Esophagus muscularis mucosa (tissue), 4 donors: ENCODE data around the gene NTF4. TPM values are rescaled to one million over a fixed set of nuclear protein-coding genes. Genes with fewer than 3 reads are reported as not detected.
"Not testable (repeated sequence)": the region's sequence is repeated elsewhere in the genome, so short reads cannot be mapped to it uniquely, and the experiment has no call there.

Source experiments
- DNase-seq: peaks from one replicate; pipeline ENCODE4 v3.0.0-alpha.2; 2017; ENCODE audit errors: extremely low spot score
- H3K27ac ChIP-seq, 4 donors: fragments of 200-600 bp; sonication (generic); replicated peaks in 1 of 4; 1 replicate in 3 of 4; 2 replicates in 1 of 4; pipeline ENCODE4 v1.5.1; 2016 to 2019; ENCODE audit warnings: mild to moderate bottlenecking in 1 of 4
- H3K27me3 ChIP-seq, 4 donors: fragments of 200-600 bp; sonication (generic); one replicate each; pipeline versions ENCODE4 v1.5.1 to v1.6.0; 2016 to 2019
- H3K36me3 ChIP-seq, 4 donors: fragments of 200-600 bp; sonication (generic); one replicate each; pipeline ENCODE4 v1.5.1; 2016 to 2019
- H3K4me1 ChIP-seq, 4 donors: fragments of 200-600 bp; sonication (generic); one replicate each; pipeline ENCODE4 v1.5.1; 2016 to 2019
- H3K4me3 ChIP-seq, 4 donors: fragments of 200-600 bp; sonication (generic); 1 replicate in 2 of 4; 2 replicates in 2 of 4; pipeline ENCODE4 v1.5.1; 2016 to 2019; ENCODE audit warnings: mild to moderate bottlenecking in 4 of 4, moderate library complexity in 1 of 4
- H3K9me3 ChIP-seq, 4 donors: fragments of 200-600 bp; sonication (generic); 1 replicate in 3 of 4; 2 replicates in 1 of 4; pipeline ENCODE4 v1.5.1; 2016 to 2019
- CTCF ChIP-seq, 3 experiments: fragments of 200-600 bp in 2 of 3; fragments of 450-650 bp in 1 of 3; sonication (generic) in 2 of 3; IDR thresholded peaks; one replicate each; pipeline ENCODE4 v1.5.1; 2017 to 2019; ENCODE audit warnings: antibody characterized with exemption in 3 of 3, mild to moderate bottlenecking in 2 of 3, moderate library complexity in 1 of 3
- EP300 ChIP-seq: sonication (generic); formaldehyde crosslinking; IDR thresholded peaks from one replicate; pipeline ENCODE4 v1.6.1; 2017; ENCODE audit warnings: antibody characterized with exemption
- POLR2A ChIP-seq: fragments of 450-650 bp; IDR thresholded peaks from one replicate; pipeline ENCODE4 v1.6.1; 2017; ENCODE audit warnings: antibody characterized with exemption, moderate library complexity, mild to moderate bottlenecking, low read depth
- POLR2AphosphoS5 ChIP-seq, 2 donors: sonication (generic); formaldehyde crosslinking; IDR thresholded peaks; one replicate each; pipeline ENCODE4 v1.6.1; 2017; ENCODE audit warnings: antibody characterized with exemption in 2 of 2
- WGBS: methylation state at CpG from one replicate; pipeline ENCODE4 v1.1.5; 2018; 5-methylcytosine and 5-hydroxymethylcytosine counted together
- intact Hi-C: fragments of 100-400 bp; cut with DNase I; formaldehyde crosslinking; loops from one replicate; pipeline ENCODE4 v1.15.1; 2023
- total RNA-seq, 4 donors: library from RNA; depleted of rRNA; stranded (reverse); fragments of >200 nt; gene quantifications; one replicate each; pipeline versions ENCODE4 v1.1.0 to v1.2.1, GENCODE V29; 2016

Gene NTF4
- total RNA-seq, 4 donors from 2014 or later = not detected

- H3K9me3 ChIP-seq = no peaks in the 10 kb centered on the region
- no peak overlapping the region for H3K4me3 ChIP-seq
- 58% methylated on average over 7 of the region's 10 CpGs for WGBS
- no peak overlapping the region for H3K27ac ChIP-seq
- no peaks in the 10 kb centered on the region for H3K36me3 ChIP-seq
- no peak for DNase-seq
- intact Hi-C loops = no loop called here
- H3K4me1 ChIP-seq = peaks cover 16 to 27% (median 25%) of the 10 kb centered on the region in 4 donors
- TF ChIP-seq CTCF (IDR thresholded peaks at IDR 0.05) = no peak
- TF ChIP-seq EP300 = no peak
- no peak for TF ChIP-seq POLR2AphosphoS5 (IDR thresholded peaks at IDR 0.05)
- TF ChIP-seq POLR2A = no peak
- peaks cover 0 to 59% (median 9%) of the 10 kb centered on the region in 4 donors for H3K27me3 ChIP-seq
These were observed 6.1 kb downstream of the NTF4 start for GRCh38 chr19:49058562-49058961.

- 5% methylated on average over 17 of the region's 38 CpGs for WGBS
- Histone ChIP-seq H3K27me3 (peaks cover 0 to 50% (median 9%) of the 10 kb centered on the region in 4 donors), H3K4me3 (peak within 1 kb of the TSS; percentile 53 to 63 (median 60)), H3K9me3 (no peaks in the 10 kb centered on the region), H3K4me1 (peaks cover 16 to 27% (median 25%) of the 10 kb centered on the region in 4 donors), H3K36me3 (no peaks in the 10 kb centered on the region), H3K27ac (no peak within 1 kb of the TSS)
- DNase-seq = no peak
- no peak for TF ChIP-seq POLR2AphosphoS5 (IDR thresholded peaks at IDR 0.05)
- TF ChIP-seq CTCF (IDR thresholded peaks at IDR 0.05) = no peak
- TF ChIP-seq EP300 = no peak
- TF ChIP-seq POLR2A = no peak
- intact Hi-C loops = no loop called here
These were observed 6.9 kb downstream of the NTF4 start, which contains the start of gene CGB7 for GRCh38 chr19:49057636-49058234. Gene CGB7, minus strand, starts transcription at chr19:49057749. Its CDS starts 2,374 bp downstream, at chr19:49055375.

- H3K27ac ChIP-seq, DNase-seq, intact Hi-C loops, H3K36me3 ChIP-seq, H3K9me3 ChIP-seq: not testable (repeated sequence)
- 7% methylated on average over 19 of the region's 34 CpGs for WGBS
- H3K4me3 ChIP-seq = peak overlapping the region; percentile 53 to 63 (median 60)
- peaks cover 0 to 44% (median 9%) of the 10 kb centered on the region in 4 donors for H3K27me3 ChIP-seq
- peaks cover 16 to 27% (median 25%) of the 10 kb centered on the region in 4 donors for H3K4me1 ChIP-seq
These were observed 7.6 kb downstream of the NTF4 start for GRCh38 chr19:49056902-49057596.

GRCh38 chr19:49056101-49056901, 8.3 kb downstream of the NTF4 start:
- 3% methylated on average over 5 of the region's 63 CpGs for WGBS
- DNase-seq = no peak
- TF ChIP-seq EP300 = no peak
- no peak for TF ChIP-seq POLR2A
- TF ChIP-seq POLR2AphosphoS5 (IDR thresholded peaks at IDR 0.05) = peak in 1 of 2 donors; percentile 27
- peak; percentile 36 to 41 (median 39) for TF ChIP-seq CTCF (IDR thresholded peaks at IDR 0.05)
- Histone ChIP-seq H3K27ac (no peak overlapping the region), H3K4me1 (peaks cover 16 to 27% (median 25%) of the 10 kb centered on the region in 4 donors), H3K4me3 (peak overlapping the region; percentile 53 to 63 (median 60)), H3K36me3 (no peaks in the 10 kb centered on the region), H3K27me3 (peaks cover 0 to 36% (median 9%) of the 10 kb centered on the region in 4 donors), H3K9me3 (no peaks in the 10 kb centered on the region)
- intact Hi-C loops = no loop called here

GRCh38 chr19:49050376-49051033, 14.1 kb downstream of the NTF4 start:
- H3K27me3 ChIP-seq, H3K36me3 ChIP-seq, intact Hi-C loops, H3K4me1 ChIP-seq, DNase-seq, H3K27ac ChIP-seq, H3K4me3 ChIP-seq, H3K9me3 ChIP-seq: not testable (repeated sequence)
- WGBS = 85% methylated on average over 7 of the region's 24 CpGs

GRCh38 chr19:49049834-49050233, 14.8 kb downstream of the NTF4 start:
- intact Hi-C loops, H3K27me3 ChIP-seq, DNase-seq, H3K36me3 ChIP-seq, H3K27ac ChIP-seq, H3K4me3 ChIP-seq, H3K4me1 ChIP-seq, H3K9me3 ChIP-seq: not testable (repeated sequence)
- WGBS = 62% methylated on average over 3 of the region's 4 CpGs

GRCh38 chr19:49049011-49049410, 15.6 kb downstream of the NTF4 start, which contains the start of gene CGB8:
Gene CGB8, minus strand, starts transcription at chr19:49049111. Its CDS starts 372 bp downstream, at chr19:49048739.
- H3K36me3 ChIP-seq, intact Hi-C loops, H3K4me1 ChIP-seq, H3K27me3 ChIP-seq, DNase-seq, H3K27ac ChIP-seq, H3K4me3 ChIP-seq, H3K9me3 ChIP-seq: not testable (repeated sequence)
- 70% methylated on average over 4 of the region's 12 CpGs for WGBS

- H3K27me3 ChIP-seq, H3K4me3 ChIP-seq, H3K36me3 ChIP-seq, H3K9me3 ChIP-seq, H3K27ac ChIP-seq, H3K4me1 ChIP-seq, DNase-seq, intact Hi-C loops: not testable (repeated sequence)
- WGBS = 79% methylated on average over 12 of the region's 15 CpGs
These were observed 21.1 kb downstream of the NTF4 start, which contains the start of gene CGB5 for GRCh38 chr19:49043548-49043947. Gene CGB5, plus strand, starts transcription at chr19:49043848. Its CDS starts 362 bp downstream, at chr19:49044210.
